ENCODE results near the gene PDGFRB. TPM values are rescaled to one million over a fixed set of nuclear protein-coding genes. Genes with fewer than 3 reads are reported as not detected.

The PDGFRB gene
- total and polyA plus RNA-seq, 10 of the 15 experiments (the other 5 are each of a cell fraction or from before 2014, with no cell fraction given), result 0.02 to 3.0 (median 1.0) TPM

GRCh38 chr5:150065346-150065745, 90.3 kb downstream of the PDGFRB start (continued):
- TF ChIP-seq BCLAF1 (IDR thresholded peaks at IDR 0.05), result no peak

GRCh38 chr5:150064681-150065220, 90.9 kb downstream of the PDGFRB start:
- H3K79me2 ChIP-seq (ENCODE audit: control insufficient read depth, insufficient read depth, low read length), result no peaks in the 10 kb centered on the region
- H3K4me2 ChIP-seq (ENCODE audit: control insufficient read depth, insufficient read depth), result no peak overlapping the region
- H3K9me3 ChIP-seq (replicated peaks; ENCODE audit: control insufficient read depth, insufficient read depth, low read length), result no peaks in the 10 kb centered on the region
- SMC1A ChIA-PET (ENCODE audit: uncharacterized antibody, unreplicated experiment), result interaction anchor here (1.4 to 1.6 kb wide), 2 partner anchors 25 to 30 kb away, joined by 3 to 4 read pairs; no protein-coding TSS in a partner anchor
- no peaks in the 10 kb centered on the region for H4K20me1 ChIP-seq (ENCODE audit: control insufficient read depth, insufficient read depth)
- no peak for FAIRE-seq
- no TSS peak for BruUV-seq (replicated peaks)
- H3K4me3 ChIP-seq, result no peak overlapping the region
- no peak for ATAC-seq
- POLR2A ChIA-PET, result no interaction called here
- no peak overlapping the region for H3K27ac ChIP-seq (ENCODE audit: control insufficient read depth, insufficient read depth)
- RAD21 ChIA-PET (ENCODE audit: unreplicated experiment), result no interaction called here
- H3K27me3 ChIP-seq (replicated peaks in 1 of 2; ENCODE audit: control insufficient read depth in 2 of 2, insufficient read depth in 2 of 2, low read length in 1 of 2), result no peaks in the 10 kb centered on the region; a peak in 1 of 4 replicates
- no peaks in the 10 kb centered on the region for H3K36me3 ChIP-seq (ENCODE audit: control insufficient read depth in 2 of 2, insufficient read depth in 2 of 2, low read length in 1 of 2)
- intact Hi-C loops (cut with micrococcal nuclease; ENCODE audit: unreplicated experiment) (no loop called here), in situ Hi-C loops (cut with MboI) (no loop called here)
- H3K9ac ChIP-seq (ENCODE audit: control insufficient read depth, insufficient read depth, low read length), result no peak overlapping the region
- 52% methylated on average over 7 of the region's 7 CpGs for WGBS (ENCODE audit: insufficient coverage, insufficient replicate concordance, low lambda C conversion rate, missing lambda C conversion rate)
- DNase-seq (ENCODE audit: low read depth, low spot score), result no peak
- no peaks in the 10 kb centered on the region for H3K4me1 ChIP-seq (ENCODE audit: control insufficient read depth, insufficient read depth, low read length)
- H2AFZ ChIP-seq (ENCODE audit: control insufficient read depth, low read depth, low read length), result no peak overlapping the region
- CTCF ChIA-PET, result interaction anchor here (0.9 to 3.0 kb wide), 2 partner anchors 10 to 154 kb away, joined by 4 to 12 read pairs; no protein-coding TSS in a partner anchor
- TF ChIP-seq TCF3 (IDR thresholded peaks at IDR 0.05; ENCODE audit: borderline replicate concordance, insufficient read depth, low read depth, low read length) (no peak), BRCA1 (IDR thresholded peaks at IDR 0.05; ENCODE audit: low read depth, low read length) (no peak), PKNOX1 (IDR thresholded peaks at IDR 0.05) (no peak), CREM (IDR thresholded peaks at IDR 0.05; ENCODE audit: low read depth) (no peak), ATF7 (IDR thresholded peaks at IDR 0.05; ENCODE audit: low read depth) (no peak), SMARCA5 (IDR thresholded peaks at IDR 0.05) (no peak), POLR2AphosphoS2 (IDR thresholded peaks at IDR 0.05; ENCODE audit: low read depth, low read length) (no peak), ATF2 (IDR thresholded peaks at IDR 0.05; ENCODE audit: low read length) (no peak), CHD4 (IDR thresholded peaks at IDR 0.05) (no peak), SUZ12 (IDR thresholded peaks at IDR 0.05; ENCODE audit: unreplicated experiment) (no peak), CHD2 (IDR thresholded peaks at IDR 0.05; ENCODE audit: borderline replicate concordance, low read depth, low read length) (no peak), RAD51 (IDR thresholded peaks at IDR 0.05) (no peak), ZNF622 (IDR thresholded peaks at IDR 0.05) (no peak), ZBTB11 (CRISPR knock-in tag; IDR thresholded peaks at IDR 0.05) (no peak)
